ENCODE results near the gene HDAC4.

Gene HDAC4

GRCh38 chr2:239261356-239261755, 139.5 kb downstream of the HDAC4 start:
- Histone ChIP-seq H3K4me3 (ENCODE audit: low read depth in 1 of 2, low read length in 1 of 2) (no peak overlapping the region), H3K27me3 (no peaks in the 10 kb centered on the region), H3K4me1 (ENCODE audit: control insufficient read depth in 1 of 2, insufficient read depth in 1 of 2, low read depth in 1 of 2, low read length in 1 of 2) (peaks cover 93 to 100% of the 10 kb centered on the region in 2 experiments), H3K27ac (peak overlapping the region; percentile 86), H3K36me3 (no peaks in the 10 kb centered on the region), H3K9me3 (no peaks in the 10 kb centered on the region)
- TF ChIP-seq CTCF (IDR thresholded peaks at IDR 0.05), result no peak

DNA sequence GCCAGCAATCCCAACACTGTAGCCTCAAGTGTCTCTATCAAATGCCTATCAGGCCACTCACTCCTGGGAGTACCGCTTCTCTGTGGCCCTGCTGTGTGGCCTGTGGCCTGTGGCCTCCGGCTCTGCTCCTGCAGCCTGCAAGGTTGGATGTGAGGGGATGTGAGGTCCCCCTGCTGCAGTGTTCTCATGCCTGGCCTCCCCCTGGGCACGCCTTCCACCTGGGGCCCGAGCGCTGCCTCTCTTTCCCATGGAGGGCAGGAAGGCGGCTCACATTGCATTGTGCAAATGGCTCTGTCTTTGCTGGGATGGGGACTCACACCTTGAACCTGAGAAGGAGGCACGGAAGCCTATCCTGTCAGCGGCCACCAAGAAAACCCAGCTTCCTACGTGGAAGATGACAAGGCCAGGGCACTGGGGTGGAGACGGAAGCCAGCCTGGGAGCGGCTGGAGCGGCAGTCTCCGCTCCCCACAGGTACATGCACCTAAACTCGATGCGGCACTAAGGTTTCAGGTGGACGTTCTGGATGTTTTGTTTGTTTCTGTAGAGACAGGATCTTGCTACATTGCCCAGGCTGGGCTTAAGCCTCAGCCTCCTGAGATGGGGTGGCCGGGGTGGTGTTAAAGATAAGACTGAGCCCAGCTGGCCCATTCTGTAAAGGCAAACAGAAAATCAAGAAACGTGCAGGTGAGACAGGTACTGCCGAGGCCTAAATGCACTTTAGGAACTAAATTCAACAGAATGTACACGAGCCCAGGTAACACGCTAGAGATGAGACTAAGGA, 140.1 kb downstream of the HDAC4 start:
- H3K36me3 ChIP-seq, result no peaks in the 10 kb centered on the region
- no peaks in the 10 kb centered on the region for H3K9me3 ChIP-seq
- peaks cover 93 to 100% of the 10 kb centered on the region in 2 experiments for H3K4me1 ChIP-seq (ENCODE audit: control insufficient read depth in 1 of 2, insufficient read depth in 1 of 2, low read depth in 1 of 2, low read length in 1 of 2)
- peak overlapping the region in 1 of 2 experiments; percentile 37 for H3K4me3 ChIP-seq (ENCODE audit: low read depth in 1 of 2, low read length in 1 of 2)
- no peak for TF ChIP-seq CTCF (IDR thresholded peaks at IDR 0.05)
- H3K27me3 ChIP-seq, result no peaks in the 10 kb centered on the region
- H3K27ac ChIP-seq, result peak overlapping the region; percentile 86

GRCh38 chr2:239259603-239260298, 141.1 kb downstream of the HDAC4 start:
- Histone ChIP-seq H3K27ac (peak overlapping the region; percentile 86), H3K4me3 (ENCODE audit: low read depth in 1 of 2, low read length in 1 of 2) (peak overlapping the region; percentile 15 to 37), H3K9me3 (no peaks in the 10 kb centered on the region), H3K4me1 (ENCODE audit: control insufficient read depth in 1 of 2, insufficient read depth in 1 of 2, low read depth in 1 of 2, low read length in 1 of 2) (peaks cover 92 to 100% of the 10 kb centered on the region in 2 experiments), H3K36me3 (no peaks in the 10 kb centered on the region), H3K27me3 (no peaks in the 10 kb centered on the region)
- TF ChIP-seq CTCF (IDR thresholded peaks at IDR 0.05), result no peak

- no peaks in the 10 kb centered on the region for H3K9me3 ChIP-seq
- peaks cover 92 to 100% of the 10 kb centered on the region in 2 experiments for H3K4me1 ChIP-seq (ENCODE audit: control insufficient read depth in 1 of 2, insufficient read depth in 1 of 2, low read depth in 1 of 2, low read length in 1 of 2)
- peak overlapping the region; percentile 15 to 37 for H3K4me3 ChIP-seq (ENCODE audit: low read depth in 1 of 2, low read length in 1 of 2)
- peak overlapping the region; percentile 86 for H3K27ac ChIP-seq
- no peaks in the 10 kb centered on the region for H3K27me3 ChIP-seq
- no peak for TF ChIP-seq CTCF (IDR thresholded peaks at IDR 0.05)
- H3K36me3 ChIP-seq, result no peaks in the 10 kb centered on the region
Observed at GRCh38 chr2:239259173-239259572, 141.6 kb downstream of the HDAC4 start.

GRCh38 chr2:239258248-239258647, 142.6 kb downstream of the HDAC4 start:
- H3K27me3 ChIP-seq, result no peaks in the 10 kb centered on the region
- peaks cover 92 to 100% of the 10 kb centered on the region in 2 experiments for H3K4me1 ChIP-seq (ENCODE audit: control insufficient read depth in 1 of 2, insufficient read depth in 1 of 2, low read depth in 1 of 2, low read length in 1 of 2)
- H3K27ac ChIP-seq, result peak overlapping the region; percentile 86
- TF ChIP-seq CTCF (IDR thresholded peaks at IDR 0.05), result no peak
- no peaks in the 10 kb centered on the region for H3K9me3 ChIP-seq
- H3K36me3 ChIP-seq, result no peaks in the 10 kb centered on the region
- peak overlapping the region; percentile 16 to 21 for H3K4me3 ChIP-seq (ENCODE audit: low read depth in 1 of 2, low read length in 1 of 2)
